ENCODE results near the gene GLS2. TPM values are rescaled to one million over a fixed set of nuclear protein-coding genes. Genes with fewer than 3 reads are reported as not detected.
"Not testable (repeated sequence)": the region's sequence is repeated elsewhere in the genome, so short reads cannot be mapped to it uniquely, and the experiment has no call there.

The GLS2 gene
- polyA plus RNA-seq, 1 donor, result 2.7 TPM

DNA sequence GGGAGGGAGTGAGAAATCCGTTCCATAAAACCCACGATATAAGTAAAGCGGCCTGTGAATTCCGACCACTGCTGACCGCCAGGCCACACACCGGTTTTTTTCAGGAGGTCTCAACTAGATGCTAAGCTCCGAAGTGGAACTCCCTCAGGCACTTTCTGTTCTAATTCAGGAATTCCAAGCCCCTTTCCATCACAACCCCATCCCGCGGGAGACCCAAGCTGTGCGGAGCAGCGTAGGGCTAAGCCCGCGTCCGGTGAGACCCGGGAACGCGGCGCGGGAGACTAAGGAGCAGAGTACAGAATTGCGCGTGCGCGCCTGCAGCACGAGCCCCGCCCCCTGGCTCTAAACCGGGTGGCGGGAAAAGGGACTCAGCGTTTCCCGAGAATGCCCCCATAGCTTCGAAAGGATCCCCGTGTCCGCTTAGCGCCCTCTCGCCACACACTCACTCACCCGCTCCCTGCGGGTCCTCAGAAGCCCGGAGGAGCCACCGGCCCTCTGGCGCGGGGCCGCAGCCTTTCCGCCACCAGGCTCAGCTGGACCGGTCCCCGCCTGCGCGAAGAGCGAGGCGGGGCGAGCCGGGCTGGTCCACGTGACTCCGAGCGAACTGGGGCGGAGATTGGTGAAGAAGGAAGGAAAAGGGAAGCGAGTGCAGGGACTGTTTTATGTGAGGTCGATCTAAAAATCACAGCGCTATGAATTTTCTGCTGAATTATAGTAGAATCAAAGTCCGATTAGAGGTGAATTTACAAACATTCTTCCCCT is 38.9 kb downstream of the GLS2 start, which contains the start of gene TIMELESS:
Gene TIMELESS, minus strand, starts transcription at position 567 of the 762 bp plus-strand sequence. CDS start 15,256 bp downstream, outside the sequence.
- peak; percentile 90 for DNase-seq

DNA sequence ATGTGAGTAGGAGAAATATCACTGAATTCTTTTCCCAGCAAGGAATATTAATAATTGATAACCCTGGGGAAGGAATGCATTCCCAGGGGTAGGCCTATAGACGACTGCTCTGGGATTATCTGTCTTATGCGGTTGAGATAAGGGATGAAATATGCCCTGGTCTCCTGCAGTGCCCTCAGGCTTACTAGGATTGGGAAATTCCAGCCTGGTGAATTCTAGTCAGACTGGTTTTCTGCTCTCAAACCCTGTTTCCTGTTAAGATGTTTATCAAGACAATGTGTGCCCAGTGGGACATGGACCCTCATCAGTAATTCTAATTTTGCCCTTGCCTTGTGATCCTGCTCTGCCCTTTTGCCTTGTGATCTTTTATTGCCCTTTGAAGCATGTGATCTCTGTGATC is 44.8 kb downstream of the GLS2 start:
- not testable (repeated sequence) for DNase-seq

DNA sequence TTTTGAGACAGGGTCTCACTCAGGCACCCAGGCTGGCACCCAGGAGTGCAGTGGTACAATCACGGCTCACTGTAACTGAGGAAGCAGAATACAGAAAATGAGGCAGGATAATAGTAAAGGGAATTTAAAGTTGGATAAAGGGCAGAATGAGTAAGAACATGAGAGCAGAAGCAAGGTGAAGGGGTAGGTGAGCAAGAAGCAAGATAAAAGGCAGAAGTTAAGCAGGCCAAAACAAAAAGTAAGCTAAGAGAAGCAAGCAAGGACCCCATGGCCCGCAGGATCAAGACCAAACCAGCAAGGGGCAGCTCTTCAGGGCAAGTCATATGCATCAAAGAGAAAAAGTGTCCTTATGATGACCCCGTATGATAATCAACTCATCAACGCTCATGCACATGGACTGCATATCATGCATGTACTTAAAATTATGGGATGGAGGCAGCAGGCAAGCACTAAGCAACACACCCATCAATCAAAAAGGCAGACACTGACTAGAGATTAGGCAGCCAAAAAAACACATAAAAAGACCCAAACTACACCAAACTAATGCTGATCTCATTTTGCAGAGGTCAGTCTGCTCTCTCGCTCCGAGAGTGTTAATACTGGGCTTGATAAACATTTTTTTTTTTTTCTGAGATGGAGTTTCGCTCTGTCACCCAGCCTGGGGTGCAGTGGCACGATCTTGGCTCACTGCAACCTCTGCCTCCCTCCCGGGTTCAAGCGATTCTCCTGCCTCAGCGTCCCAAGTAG is 50.4 kb downstream of the GLS2 start:
- DNase-seq, result no peak

DNA sequence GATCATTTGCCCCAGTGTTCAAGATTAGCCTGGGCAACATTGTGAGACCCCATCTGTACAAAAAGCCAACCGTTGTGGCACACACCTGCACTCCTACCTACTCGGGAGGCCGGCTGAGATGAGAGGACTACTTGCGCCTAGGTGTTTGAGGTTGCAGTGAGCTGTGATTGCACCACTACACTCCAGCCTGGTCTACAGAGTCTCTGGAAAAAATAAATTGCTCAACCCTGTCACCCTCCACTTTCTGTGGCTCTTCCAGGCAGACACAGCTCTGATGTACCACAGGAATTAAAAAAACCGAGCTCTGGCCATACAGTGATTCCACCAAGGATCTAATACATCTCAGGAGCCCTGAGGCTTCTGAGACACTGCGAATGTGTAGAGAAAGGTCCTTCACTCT is 53.1 kb downstream of the GLS2 start:
- DNase-seq, result no peak

DNA sequence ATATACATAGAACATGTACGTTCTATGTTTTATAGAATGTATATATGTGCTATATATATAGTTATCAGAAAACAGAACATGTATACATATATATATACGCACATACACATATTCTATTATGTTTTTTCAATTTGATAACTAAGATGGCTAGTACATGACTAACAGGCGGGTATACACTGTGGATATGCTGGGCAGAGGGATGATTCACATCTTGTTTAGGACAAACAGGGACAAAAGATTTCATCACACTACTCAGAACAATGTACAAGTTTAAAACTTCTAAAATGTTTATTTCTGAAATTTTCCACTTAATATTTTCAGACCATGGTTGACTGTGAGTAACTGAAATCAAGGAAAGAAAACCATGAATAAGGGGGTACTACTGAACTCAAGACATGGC is 56.1 kb downstream of the GLS2 start:
- no peak for DNase-seq

DNA sequence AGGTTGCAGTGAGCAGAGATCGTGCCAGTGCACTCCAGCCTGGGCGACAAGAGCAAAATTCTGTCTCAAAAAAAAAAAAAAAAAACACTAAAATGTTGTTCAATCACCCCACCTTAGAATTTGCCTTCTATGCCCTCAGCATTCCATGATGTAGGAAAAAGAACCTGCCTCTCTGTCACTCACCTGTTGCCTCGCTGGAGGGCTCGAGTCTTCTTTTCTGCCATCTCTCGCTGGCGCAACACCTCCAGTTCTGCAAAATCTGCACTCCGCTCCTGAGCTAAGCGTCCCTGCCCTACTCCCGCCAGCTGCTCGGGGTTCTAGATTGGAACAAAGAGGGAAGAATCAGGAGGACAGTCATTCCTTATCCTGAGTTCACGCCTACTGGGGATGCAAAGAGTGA is 56.7 kb downstream of the GLS2 start:
- DNase-seq, result no peak

DNA sequence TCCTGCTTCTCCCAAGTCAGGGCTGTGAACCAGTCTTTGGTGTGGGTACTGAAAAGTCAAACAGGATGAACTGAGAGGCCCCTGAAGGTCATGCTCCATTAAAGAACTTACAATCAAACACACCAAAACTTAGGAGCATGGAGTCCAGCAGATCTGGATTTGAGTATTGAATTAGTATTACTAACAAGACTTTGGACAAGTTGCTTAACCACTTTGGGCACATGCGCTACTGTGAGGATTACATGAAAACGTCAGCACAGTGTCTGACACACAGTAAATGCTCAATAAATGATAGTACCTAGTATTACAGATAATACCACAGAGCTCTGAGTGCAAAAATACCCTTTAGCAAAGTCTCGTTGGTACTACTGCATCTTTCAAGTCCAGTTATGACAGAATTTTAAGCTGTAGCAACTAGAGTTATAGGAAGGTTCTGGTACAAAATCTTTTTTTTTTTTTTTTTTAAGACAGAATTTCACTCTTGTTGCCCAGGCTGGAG is 62.0 kb downstream of the GLS2 start:
- no peak for DNase-seq

DNA sequence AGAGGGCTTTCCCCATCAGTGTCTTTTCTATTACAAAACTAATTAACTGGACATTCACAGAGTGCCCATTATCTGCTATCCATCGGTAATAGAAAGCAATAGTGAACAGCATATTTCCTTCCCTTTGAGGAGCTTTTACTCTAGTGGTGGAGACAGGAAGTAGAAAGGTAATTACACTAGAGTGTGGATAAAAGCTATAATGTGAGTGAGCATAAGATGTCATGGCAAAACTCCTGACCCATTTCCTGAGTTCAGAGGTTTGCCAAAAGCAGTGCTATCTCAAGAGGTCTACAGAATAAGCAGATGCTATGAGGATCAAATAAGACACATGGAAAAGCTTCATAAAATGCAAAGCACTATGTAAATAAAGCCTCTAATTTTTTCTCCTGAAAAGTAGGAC is 62.8 kb downstream of the GLS2 start:
- no peak for DNase-seq

Other genes starting within 250 kb of the GLS2 start
- gene ANKRD52, start 229.8 kb downstream of the GLS2 start, polyA plus RNA-seq (ENCODE audit: insufficient read length), result 35.9 TPM
- 23.7 TPM for gene COQ10A, start 221.2 kb downstream of the GLS2 start, polyA plus RNA-seq (ENCODE audit: insufficient read length)
- 241 TPM for gene CS, start 187.8 kb downstream of the GLS2 start, polyA plus RNA-seq (ENCODE audit: insufficient read length)
- 157 TPM for gene CNPY2, start 172.2 kb downstream of the GLS2 start, polyA plus RNA-seq (ENCODE audit: insufficient read length)
- gene PAN2, start 154.2 kb downstream of the GLS2 start, polyA plus RNA-seq (ENCODE audit: insufficient read length), result 135 TPM
- gene IL23A, start 149.3 kb downstream of the GLS2 start, polyA plus RNA-seq (ENCODE audit: insufficient read length), result 1.2 TPM
- 153 TPM for gene STAT2, start 128.1 kb downstream of the GLS2 start, polyA plus RNA-seq (ENCODE audit: insufficient read length)
- gene APOF, start 125.3 kb downstream of the GLS2 start, polyA plus RNA-seq (ENCODE audit: insufficient read length), result 0.08 TPM
- gene TIMELESS, start 38.7 kb downstream of the GLS2 start, polyA plus RNA-seq (ENCODE audit: insufficient read length), result 49.1 TPM
- 0.17 TPM for gene MIP, start 33.5 kb downstream of the GLS2 start, polyA plus RNA-seq (ENCODE audit: insufficient read length)
- gene SPRYD4, start 19.6 kb downstream of the GLS2 start, polyA plus RNA-seq (ENCODE audit: insufficient read length), result 7.2 TPM
- gene RBMS2, start 33.7 kb upstream of the GLS2 start, polyA plus RNA-seq (ENCODE audit: insufficient read length), result 36.7 TPM
- gene BAZ2A, start 142.2 kb upstream of the GLS2 start, polyA plus RNA-seq (ENCODE audit: insufficient read length), result 114 TPM
- gene ATP5F1B, start 157.8 kb upstream of the GLS2 start, polyA plus RNA-seq (ENCODE audit: insufficient read length), result 1,192 TPM
- 349 TPM for gene PTGES3, start 200.1 kb upstream of the GLS2 start, polyA plus RNA-seq (ENCODE audit: insufficient read length)
- 1,966 TPM for gene NACA, start 237.1 kb upstream of the GLS2 start, polyA plus RNA-seq (ENCODE audit: insufficient read length)